HG03342 (cell line): ENCODE data around the gene APLN.

Source experiments
- ATAC-seq: cut with Tn5 transposase; IDR thresholded peaks from one replicate; pipeline ENCODE4 v1.9.1; 2021; ENCODE audit warnings: mild to moderate bottlenecking, moderate library complexity; ENCODE audit not compliant: unreplicated experiment

Gene APLN

GRCh38 chrX:129663171-129663570 lies 8.4 kb upstream of the APLN start:
- no peak for ATAC-seq

- no peak for ATAC-seq
Observed at GRCh38 chrX:129661369-129661768, 6.6 kb upstream of the APLN start.

- ATAC-seq, result no peak
Observed at GRCh38 chrX:129659861-129660260, 5.1 kb upstream of the APLN start.

DNA sequence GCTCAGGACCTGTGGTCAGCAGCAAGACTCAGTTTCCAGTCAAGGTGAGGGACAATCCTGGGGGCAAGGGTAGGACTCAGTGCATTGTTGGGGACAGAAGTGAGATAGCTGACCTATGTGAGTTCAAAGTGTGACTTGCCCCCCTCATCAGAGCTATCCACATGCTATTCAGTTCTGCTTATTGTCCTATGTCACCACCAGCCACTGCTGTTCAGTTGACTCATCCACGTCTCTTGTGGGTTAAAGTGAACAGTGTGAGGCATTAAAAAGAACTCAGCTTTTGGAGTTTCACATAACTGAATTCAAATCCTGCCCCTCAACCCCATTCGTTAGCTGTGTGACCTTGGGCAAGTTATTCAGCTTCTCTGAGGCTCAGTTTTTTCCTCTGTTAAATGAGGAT lies 4.4 kb upstream of the APLN start:
- ATAC-seq, result no peak

- no peak for ATAC-seq
Observed at GRCh38 chrX:129658429-129658828, 3.7 kb upstream of the APLN start.

- ATAC-seq, result no peak
Observed at GRCh38 chrX:129655547-129656249, 942 bp upstream of the APLN start.

DNA sequence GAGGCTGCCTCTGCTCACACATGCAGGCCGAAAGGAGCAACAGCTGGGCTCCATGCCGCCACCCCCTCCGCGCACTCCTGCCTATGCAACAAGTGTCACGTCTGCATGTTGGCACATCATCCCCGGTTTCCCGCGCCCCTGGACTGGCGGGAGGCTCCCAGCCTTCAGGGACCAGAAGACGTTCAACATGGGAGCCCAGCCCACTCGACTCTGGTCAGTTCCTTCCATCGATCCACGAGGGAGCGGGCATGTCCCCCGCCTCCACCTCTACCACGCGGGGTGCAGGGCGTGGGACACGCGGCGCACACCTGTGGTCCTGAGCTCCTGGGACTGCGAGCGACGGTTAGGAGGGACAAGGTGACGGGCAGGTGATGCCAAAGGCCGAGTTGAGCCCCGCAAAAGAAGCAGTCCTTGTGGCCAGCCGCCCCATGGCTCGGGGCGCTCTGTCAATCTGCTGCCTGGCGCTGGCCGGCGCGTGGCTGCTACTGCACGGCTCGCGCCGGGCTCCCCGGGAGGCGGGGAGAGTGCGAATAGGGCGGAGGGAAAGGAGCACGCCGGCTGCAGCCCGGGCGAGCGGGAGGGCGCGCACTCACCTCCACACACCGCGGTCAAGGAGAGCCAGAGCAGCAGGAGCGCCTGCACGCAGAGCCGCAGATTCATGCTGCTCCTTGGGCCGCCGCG lies 645 bp downstream of the APLN start:
- no peak for ATAC-seq

DNA sequence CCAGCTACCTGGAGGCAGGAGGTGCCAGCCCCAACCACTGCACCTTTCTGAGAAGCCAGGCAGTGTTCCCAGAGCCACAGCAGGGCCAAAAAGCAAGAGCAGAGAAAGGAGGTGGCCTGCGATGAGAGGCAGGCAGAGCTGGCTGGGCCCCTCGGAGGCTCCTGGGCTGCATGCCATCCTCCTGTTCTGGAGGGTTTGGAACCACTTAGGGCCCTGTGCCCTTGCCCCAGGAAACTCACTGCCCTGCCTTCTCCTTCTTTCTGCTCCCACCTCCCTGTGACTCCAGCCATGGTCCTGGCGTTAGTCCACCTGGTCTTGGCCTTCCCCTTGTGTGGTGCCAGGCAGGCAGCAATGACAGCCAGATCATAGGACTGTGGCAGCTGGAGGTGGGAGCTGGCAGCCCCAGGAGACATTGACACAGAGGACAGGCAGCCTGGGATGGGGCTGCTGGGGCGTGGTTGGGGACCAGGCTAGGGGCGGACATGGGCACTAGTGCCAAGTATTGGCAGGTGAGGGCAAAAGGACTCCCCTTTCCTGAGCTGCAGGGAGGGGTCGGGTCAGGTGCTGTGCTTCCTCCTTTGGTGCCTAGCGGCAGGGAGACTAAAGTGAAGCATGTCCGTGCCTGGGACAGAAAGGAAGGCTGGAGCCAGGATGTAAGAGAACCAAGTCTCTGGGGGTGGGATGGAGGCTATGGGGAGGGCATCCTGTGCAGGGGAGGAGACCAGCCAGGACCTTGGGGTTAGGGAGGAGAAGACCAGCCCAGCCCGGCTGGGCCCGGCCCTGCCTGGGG lies 1.4 kb downstream of the APLN start:
- ATAC-seq, result no peak

GRCh38 chrX:129652565-129653169 lies 2.1 kb downstream of the APLN start:
- ATAC-seq, result no peak

DNA sequence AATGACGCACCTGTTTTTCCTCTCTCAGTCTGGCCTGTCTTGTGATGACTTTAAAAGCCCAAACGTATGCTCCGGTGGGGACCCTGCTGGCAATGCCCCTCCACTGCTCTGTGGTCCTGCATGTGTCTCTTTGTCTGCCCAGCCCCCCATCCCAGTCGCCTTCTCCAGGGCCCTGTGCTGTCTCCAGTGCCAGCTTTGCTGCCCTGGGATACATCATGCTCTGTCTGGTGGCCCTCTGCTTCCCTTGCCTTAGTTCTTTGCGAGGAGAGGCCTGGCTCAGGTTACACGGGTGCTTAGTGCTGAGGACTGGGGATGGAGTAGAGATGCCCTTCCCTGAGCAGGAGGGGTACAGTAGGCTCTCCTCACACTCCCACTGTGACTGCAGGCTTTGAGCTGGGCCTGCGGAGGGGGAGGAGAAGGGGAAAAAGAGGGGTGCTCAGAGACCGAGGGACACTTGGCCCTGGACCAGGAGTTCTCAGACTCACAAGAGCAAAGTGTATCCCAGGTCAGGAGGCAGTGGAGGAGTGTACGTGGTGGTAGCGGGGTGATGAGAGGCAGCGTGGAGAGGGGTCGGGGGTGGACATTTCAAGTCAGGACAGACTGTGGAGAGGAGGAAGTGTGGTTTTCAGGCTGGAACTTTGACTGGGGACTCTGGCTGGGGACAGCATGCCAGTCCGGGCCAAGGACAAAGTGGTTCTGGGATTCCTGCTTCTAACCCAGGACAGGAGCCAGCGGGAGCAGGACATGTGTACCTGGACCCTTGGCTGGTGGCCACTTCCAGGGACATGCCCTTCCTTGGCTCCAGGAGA lies 2.8 kb downstream of the APLN start:
- ATAC-seq, result no peak

GRCh38 chrX:129650821-129651510 lies 3.8 kb downstream of the APLN start:
- no peak for ATAC-seq

DNA sequence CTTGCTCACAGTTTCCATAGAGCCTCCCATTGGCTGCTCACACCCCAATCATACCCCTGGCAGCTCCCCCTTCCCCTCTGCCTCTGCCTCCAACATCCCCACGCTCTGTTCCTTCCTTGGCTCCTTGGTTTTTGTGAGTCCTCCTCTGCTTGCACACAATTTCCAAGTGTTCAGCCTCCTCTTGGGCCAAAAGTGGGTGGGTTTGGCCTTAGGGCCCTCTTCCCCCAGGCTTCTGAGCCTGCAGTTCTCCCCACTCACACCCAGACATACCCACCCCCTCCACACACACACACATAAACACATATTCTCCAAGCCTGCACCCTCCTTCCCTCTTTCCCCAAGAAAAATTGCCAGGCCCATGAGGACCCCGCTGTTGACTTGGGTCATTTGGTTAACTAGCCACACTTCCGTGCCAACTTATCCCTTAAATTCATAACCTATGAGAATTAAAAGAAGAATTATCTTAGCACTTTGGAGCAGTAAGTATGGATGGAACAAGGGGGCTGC lies 4.5 kb downstream of the APLN start:
- no peak for ATAC-seq

DNA sequence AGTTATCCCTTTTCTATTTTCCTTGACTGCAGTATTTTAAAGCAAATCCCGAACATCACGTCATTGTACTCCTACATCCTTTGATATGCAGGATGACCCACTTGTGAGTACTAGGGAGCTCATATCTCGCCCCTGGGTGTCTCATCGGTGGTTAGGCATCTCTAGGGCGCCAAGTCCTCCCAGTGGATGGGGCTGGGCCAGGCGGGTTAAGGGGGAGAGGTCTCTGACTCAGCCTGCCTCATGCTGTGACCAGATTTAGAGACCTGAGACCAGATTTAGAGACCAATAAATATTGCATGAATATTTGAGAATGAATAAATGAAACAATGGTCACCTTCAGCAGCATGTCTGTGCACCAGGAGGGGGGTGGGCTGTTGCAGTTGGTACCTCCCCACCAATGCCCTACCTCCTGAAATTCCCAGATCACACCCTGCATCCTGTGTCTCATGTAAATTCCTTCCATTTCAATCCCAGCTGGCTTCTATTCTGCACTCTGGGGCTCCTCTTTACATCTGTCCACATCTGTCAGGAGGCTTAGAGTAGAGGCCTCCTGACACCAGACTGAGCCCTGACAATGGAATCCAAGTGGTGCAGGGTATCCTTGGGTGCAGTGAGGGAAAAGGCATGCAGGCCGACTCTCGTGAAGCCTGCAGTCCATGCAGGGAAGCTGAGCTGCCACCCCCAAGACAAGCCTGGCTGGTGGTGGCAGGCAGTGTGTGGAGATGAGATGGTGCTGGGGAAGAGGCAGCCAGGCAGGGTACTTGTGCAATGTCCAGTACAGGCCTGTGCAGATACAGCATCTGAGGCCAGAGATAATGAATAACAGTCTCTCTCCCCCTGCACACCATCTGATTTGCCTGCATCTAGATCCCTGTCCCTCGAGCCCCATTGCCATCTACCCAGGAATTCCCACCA lies 5.2 kb downstream of the APLN start:
- ATAC-seq, result no peak

- ATAC-seq, result no peak
Observed at GRCh38 chrX:129648514-129649267, 6.1 kb downstream of the APLN start.

DNA sequence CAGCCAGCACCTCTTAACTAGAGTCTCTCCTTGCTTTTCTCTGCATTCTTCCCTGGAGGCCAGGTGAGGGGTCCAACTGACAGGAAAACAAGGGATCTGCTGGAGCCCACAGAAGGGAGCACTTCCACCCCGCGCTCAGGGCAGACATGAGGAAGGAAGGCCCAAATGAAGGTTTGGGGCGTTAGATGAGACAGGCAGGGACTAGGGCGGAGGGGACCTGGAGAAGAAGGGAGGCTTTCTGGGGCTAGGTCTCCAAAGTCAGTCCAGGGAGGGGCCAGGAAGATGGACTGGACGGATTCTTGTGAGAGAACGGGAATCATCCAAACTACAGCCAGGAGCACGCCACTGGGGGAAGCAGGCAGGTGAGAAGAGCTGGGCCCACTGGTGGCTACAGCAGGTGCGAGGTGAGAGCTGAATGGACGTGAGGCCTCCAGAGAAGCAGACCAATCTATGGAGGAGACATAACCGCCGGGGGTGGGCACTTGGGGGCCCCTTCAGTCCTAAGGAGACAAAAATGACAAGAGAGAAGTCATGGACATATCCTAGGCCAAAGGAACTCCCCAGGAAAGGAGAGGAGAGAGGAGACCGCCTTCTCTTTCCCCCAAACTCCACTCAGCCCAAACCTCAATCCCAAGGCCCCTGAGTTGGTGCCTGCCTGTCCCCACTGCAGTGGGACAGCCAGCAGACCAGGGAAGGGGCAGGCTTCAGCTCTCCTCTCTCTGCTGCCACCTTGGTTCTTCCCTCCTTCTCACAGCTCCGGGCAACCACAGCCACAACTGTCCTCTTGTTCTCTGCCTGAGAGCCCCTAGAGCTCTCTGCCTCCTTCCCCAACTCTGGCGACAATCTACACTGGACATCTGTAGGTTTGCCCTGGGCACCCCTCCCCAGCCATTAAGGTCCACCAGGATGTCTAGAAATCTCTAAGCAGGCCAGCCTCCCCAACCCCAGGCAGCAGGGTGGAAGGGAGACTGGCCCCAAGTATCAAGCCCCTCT lies 7.0 kb downstream of the APLN start:
- no peak for ATAC-seq

- no peak for ATAC-seq
Observed at GRCh38 chrX:129646566-129647417, 8.0 kb downstream of the APLN start.
